GM12864 (cell line): ENCODE measurements around the gene TARS2.

Experiments
- DNase-seq: peaks from one replicate; pipeline ENCODE4 v3.0.0-alpha.2; 2011; ENCODE audit warnings: low read depth
- H3K4me3 ChIP-seq: 2 replicates; pipeline ENCODE4 v1.5.1; 2011; ENCODE audit warnings: mild to moderate bottlenecking, low read depth, low read length, control low read depth
- TF ChIP-seq, protein P1 (sequence below): IDR thresholded peaks from 2 replicates; pipeline ENCODE4 v1.5.1; 2011; ENCODE audit warnings: low read depth, mild to moderate bottlenecking, moderate library complexity, low read length, control low read depth, inconsistent platforms; ENCODE audit errors: missing control alignments

The TARS2 gene

DNA sequence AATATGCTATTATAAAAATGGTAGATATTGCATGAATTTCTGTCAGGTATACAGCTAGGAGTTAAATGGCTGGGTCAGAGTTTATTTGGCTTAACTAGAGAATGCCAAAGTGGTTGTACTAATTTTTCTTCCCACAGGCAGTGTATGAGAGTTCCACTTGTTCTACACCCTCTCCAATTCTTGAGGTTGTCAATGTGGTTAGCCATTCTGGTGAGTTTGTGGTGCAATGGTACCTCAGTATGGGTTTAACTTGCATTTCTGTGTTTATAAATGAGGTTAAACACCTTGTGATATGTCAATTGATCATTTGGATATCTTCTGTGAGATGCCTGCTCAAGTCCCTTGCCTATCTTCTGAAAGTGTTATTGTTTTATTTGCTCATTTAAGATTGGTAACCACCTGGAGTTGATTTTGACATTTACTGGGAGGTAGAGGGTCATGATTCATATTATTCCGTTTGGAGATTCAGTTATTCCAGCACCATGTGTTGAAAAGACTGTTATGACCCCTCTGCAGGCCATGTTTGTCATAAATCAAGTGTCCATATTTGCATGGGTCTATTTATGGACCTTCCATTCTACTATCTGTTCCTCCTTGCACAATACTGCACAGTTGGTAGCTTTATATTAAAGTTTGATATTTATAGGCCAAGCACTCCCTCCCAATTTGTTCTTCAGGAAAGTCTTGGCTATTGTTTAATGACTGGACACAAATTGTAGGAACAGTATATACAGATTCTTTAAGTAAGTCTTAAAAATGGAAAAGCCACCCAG, 34.2 kb downstream of the TARS2 start:
- DNase-seq = no peak
- TF ChIP-seq, protein P1, sequence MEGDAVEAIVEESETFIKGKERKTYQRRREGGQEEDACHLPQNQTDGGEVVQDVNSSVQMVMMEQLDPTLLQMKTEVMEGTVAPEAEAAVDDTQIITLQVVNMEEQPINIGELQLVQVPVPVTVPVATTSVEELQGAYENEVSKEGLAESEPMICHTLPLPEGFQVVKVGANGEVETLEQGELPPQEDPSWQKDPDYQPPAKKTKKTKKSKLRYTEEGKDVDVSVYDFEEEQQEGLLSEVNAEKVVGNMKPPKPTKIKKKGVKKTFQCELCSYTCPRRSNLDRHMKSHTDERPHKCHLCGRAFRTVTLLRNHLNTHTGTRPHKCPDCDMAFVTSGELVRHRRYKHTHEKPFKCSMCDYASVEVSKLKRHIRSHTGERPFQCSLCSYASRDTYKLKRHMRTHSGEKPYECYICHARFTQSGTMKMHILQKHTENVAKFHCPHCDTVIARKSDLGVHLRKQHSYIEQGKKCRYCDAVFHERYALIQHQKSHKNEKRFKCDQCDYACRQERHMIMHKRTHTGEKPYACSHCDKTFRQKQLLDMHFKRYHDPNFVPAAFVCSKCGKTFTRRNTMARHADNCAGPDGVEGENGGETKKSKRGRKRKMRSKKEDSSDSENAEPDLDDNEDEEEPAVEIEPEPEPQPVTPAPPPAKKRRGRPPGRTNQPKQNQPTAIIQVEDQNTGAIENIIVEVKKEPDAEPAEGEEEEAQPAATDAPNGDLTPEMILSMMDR = no peak
- H3K4me3 ChIP-seq = no peak overlapping the region

DNA sequence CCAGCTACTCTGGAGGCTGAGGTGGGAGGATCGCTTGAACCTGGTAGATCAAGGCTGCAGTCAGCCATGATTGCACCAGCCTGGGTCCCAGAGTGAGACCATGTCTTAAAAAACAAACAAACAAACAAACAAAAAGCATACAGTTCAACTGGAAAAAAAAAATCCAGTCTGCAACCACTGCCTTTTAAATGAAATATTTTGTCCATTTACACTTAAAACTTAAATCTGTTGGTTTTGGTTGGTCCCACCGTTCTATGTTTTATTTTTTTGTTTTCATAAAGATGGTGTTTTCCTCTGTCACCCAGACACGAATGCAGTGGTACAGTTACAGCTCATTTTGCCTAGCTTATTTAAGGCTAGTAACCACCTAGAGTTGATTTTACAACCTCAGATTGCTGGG, 38.1 kb downstream of the TARS2 start:
- TF ChIP-seq, protein P1 = no peak
- DNase-seq = no peak
- H3K4me3 ChIP-seq = no peak overlapping the region

DNA sequence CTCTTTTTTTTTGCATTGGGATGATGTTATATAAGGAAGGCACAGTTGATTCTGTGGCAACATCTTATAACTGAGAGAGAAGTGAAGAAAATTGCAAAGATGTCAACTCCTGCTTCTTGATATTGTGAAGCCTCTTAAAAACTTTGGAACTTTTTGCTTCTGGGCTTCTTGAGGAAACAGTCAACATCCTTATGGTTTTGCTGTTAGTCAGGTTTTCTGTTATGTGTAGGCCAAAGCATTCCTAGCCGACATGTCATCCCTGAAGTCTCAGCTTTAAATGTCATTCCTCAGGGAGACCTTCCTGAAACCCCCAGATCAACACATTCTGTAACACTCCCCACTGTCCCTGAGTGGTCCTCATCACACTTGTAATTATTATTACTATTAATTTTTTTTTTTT, 41.0 kb downstream of the TARS2 start:
- no peak for DNase-seq
- TF ChIP-seq, protein P1 = no peak

DNA sequence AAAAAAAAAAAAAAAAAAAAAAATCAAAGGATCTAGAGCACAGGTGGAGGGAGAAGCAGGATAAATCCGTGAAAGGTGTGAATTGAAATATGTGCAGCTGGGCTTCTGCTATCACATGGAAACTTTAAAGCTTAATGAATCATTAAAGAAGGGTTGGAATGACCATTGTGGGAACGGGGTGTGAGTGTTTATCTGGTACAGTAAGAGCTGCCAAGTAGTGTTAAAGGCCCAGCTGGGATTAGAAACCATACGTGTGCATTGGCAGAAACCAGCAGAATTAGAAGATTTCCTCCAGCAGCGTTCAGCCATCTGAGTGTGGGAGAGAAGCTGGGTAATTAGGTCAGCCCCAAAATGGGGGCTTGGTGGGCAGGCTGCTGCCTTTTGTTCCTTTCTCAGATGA, 41.8 kb downstream of the TARS2 start:
- no peak overlapping the region for H3K4me3 ChIP-seq
- TF ChIP-seq, protein P1 = no peak
- no peak for DNase-seq

More for the DNA sequence above, 41.0 kb downstream of the TARS2 start:
- no peak overlapping the region for H3K4me3 ChIP-seq

DNA sequence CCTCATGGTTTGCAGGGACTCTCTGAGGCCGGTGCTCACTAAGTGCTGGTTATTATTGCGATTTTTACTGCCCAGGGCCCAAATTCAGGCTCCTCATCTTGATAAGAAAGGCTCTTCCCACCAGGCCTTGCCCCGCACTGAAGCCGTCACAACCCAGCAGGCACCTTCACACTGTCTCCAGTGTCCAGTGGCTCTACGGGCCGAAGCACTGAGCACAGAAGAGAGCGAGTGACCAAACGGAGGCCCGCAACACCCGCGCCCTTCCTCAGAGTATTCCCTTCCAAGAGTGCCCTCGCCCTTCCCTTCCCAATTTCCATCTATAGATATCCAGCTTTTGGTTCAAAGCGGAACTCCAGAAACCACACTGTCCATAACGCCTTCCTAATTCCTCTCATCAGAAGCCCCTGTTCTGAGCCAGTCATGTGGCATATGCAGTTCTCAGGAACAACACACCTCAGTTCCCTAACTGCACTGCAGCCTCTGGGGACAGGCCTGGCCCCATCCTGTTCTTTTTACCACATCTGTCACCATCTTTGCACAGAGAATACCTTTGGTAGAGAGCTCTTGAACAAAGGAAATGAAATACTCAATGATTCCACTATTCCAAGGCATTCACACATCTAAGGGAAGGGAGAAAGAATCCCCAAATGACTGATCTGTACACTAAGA, 43.4 kb downstream of the TARS2 start:
- DNase-seq = no peak
- TF ChIP-seq, protein P1 = no peak
- no peak overlapping the region for H3K4me3 ChIP-seq

DNA sequence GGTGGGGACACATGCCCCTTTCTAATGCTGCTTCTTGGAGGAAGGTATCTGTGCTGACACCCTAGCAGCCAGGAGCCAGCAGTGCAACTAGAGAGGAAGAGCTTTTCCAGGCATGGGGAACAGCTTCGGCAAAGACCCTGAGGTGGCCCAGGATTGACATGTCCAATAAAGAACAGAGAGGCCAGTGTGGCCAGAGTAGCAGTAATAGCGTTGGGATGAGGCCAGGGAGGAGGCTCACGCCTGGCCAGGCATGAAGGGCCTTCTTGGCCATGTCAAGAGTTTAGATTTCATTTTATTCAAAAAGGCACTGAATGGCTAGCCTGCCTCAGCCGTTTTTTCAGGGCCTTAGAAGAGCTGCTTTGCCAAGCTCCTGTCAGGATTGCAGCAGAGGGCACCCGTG, 45.6 kb downstream of the TARS2 start:
- TF ChIP-seq, protein P1 = no peak
- DNase-seq = no peak

More for the DNA sequence above, 45.6 kb downstream of the TARS2 start:
- H3K4me3 ChIP-seq = no peak overlapping the region
